HCT116 (cell line): ENCODE data around the gene CCDC40. TPM values are rescaled to one million over a fixed set of nuclear protein-coding genes. Genes with fewer than 3 reads are reported as not detected.

Experiments
- ATAC-seq: fragments of 200-7000 bp; cut with Tn5 transposase; 2 replicates; pipeline ENCODE4 v1.9.1; 2020; ENCODE audit warnings: mild to moderate bottlenecking, moderate library complexity
- BruUV-seq: library from RNA; stranded (reverse); fragments of 400-500 nt; replicated peaks from 2 replicates; lab custom pipeline; 2021; lab: Mats Ljungman, UMichigan
- CTCF ChIA-PET: fragments of 300-600 bp; sonication (Branson Sonifier 250); formaldehyde crosslinking; loops from one replicate; lab custom pipeline; 2021; ENCODE audit warnings: antibody characterized with exemption; lab: Charles Lee
- POLR2A ChIA-PET: fragments of 300-600, 350-600 bp; sonication (Branson Sonifier 250); formaldehyde crosslinking; loops from one replicate; lab custom pipeline; 2021; ENCODE audit warnings: antibody characterized with exemption; lab: Charles Lee
- RAD21 ChIA-PET, 2 experiments: fragments of 300-600 bp; sonication (Branson Sonifier 250); formaldehyde crosslinking; loops; one replicate each; lab custom pipeline; 2023; ENCODE audit warnings: low total read pairs in 2 of 2; ENCODE audit not compliant: uncharacterized antibody in 2 of 2, unreplicated experiment in 2 of 2, low non-redundant PET in 1 of 2; lab: Charles Lee
- DNase-seq: peaks from one replicate; pipeline ENCODE4 v3.0.0-alpha.2; 2010; ENCODE audit warnings: low read depth, low spot score
- H2AFZ ChIP-seq: fragments of 200-600 bp; shearing (Covaris generic), sonication (generic); 2 replicates; pipeline ENCODE4 v1.6.1; 2017; ENCODE audit warnings: low read depth, mixed run types, mixed read lengths, antibody characterized with exemption, low read length; ENCODE audit not compliant: poor library complexity, severe bottlenecking
- H3K27ac ChIP-seq: 2 replicates; pipeline ENCODE4 v1.5.1; 2012; ENCODE audit warnings: low read depth, low read length
- H3K27me3 ChIP-seq: fragments of 200-600 bp; sonication (generic); 2 replicates; pipeline ENCODE4 v1.6.1; 2016; ENCODE audit warnings: mixed run types, low read length, mixed read lengths; ENCODE audit not compliant: insufficient read depth
- H3K36me3 ChIP-seq, 2 experiments: fragments of 200-500 bp in 1 of 2; fragments of 200-600 bp in 1 of 2; sonication (Bioruptor generic) in 1 of 2; sonication (generic) in 1 of 2; 2 replicates each; pipeline versions ENCODE4 v1.5.1 to v1.6.1; 2014 to 2016; ENCODE audit warnings: low read length in 2 of 2, inconsistent platforms in 1 of 2, mixed read lengths in 1 of 2, mixed run types in 1 of 2; ENCODE audit not compliant: insufficient read depth in 2 of 2, control insufficient read depth in 1 of 2
- H3K4me1 ChIP-seq, 2 experiments: fragments of 200-600 bp in 1 of 2; sonication (generic) in 1 of 2; 2 replicates each; pipeline versions ENCODE4 v1.5.1 to v1.6.1; 2012 to 2017; ENCODE audit warnings: low read length in 2 of 2, inconsistent platforms in 1 of 2, mild to moderate bottlenecking in 1 of 2, mixed read lengths in 1 of 2, mixed run types in 1 of 2, moderate library complexity in 1 of 2; ENCODE audit not compliant: insufficient read depth in 2 of 2, control insufficient read depth in 1 of 2
- H3K4me2 ChIP-seq: fragments of 200-600 bp; sonication (generic); 2 replicates; pipeline ENCODE4 v1.6.1; 2017; ENCODE audit warnings: mixed run types, low read length, mixed read lengths
- H3K4me3 ChIP-seq, 2 experiments: fragments of 200-600 bp in 1 of 2; sonication (generic) in 1 of 2; replicated peaks in 1 of 2; 2 replicates each; pipeline ENCODE4 v1.5.1; 2011 to 2016; ENCODE audit warnings: low read length in 2 of 2, control low read depth in 1 of 2, low read depth in 1 of 2, mild to moderate bottlenecking in 1 of 2, mixed read lengths in 1 of 2, mixed run types in 1 of 2
- H3K79me2 ChIP-seq: fragments of 200-600 bp; sonication (generic); 2 replicates; pipeline ENCODE4 v1.6.1; 2017; ENCODE audit warnings: mild to moderate bottlenecking, mixed run types, low read length, moderate library complexity, mixed read lengths; ENCODE audit not compliant: insufficient read depth
- H3K9ac ChIP-seq: fragments of 200-600 bp; sonication (generic); 2 replicates; pipeline ENCODE4 v1.6.1; 2016; ENCODE audit warnings: low read length, mixed read lengths
- H3K9me2 ChIP-seq: fragments of 200-600 bp; sonication (generic), shearing (Covaris generic); 2 replicates; pipeline ENCODE4 v1.6.1; 2017; ENCODE audit warnings: mixed run types, mild to moderate bottlenecking, moderate library complexity; ENCODE audit not compliant: insufficient read depth
- H3K9me3 ChIP-seq, 2 experiments: fragments of 200-500 bp in 1 of 2; fragments of 200-600 bp in 1 of 2; sonication (Bioruptor generic) in 1 of 2; sonication (generic) in 1 of 2; 2 replicates each; pipeline ENCODE4 v1.6.1; 2014 to 2017; ENCODE audit warnings: low read length in 2 of 2, mixed read lengths in 2 of 2, inconsistent platforms in 1 of 2, low read depth in 1 of 2, mild to moderate bottlenecking in 1 of 2, mixed run types in 1 of 2, moderate library complexity in 1 of 2; ENCODE audit not compliant: control insufficient read depth in 1 of 2, insufficient read depth in 1 of 2
- H4K20me1 ChIP-seq: fragments of 200-600 bp; sonication (generic), shearing (Covaris generic); 2 replicates; pipeline ENCODE4 v1.6.1; 2017; ENCODE audit warnings: mixed run types, mild to moderate bottlenecking, moderate library complexity; ENCODE audit not compliant: insufficient read depth
- ATF3 ChIP-seq: IDR thresholded peaks from 2 replicates; pipeline ENCODE4 v1.6.1; 2012
- CBX3 ChIP-seq: IDR thresholded peaks from 2 replicates; pipeline ENCODE4 v1.6.1; 2012; ENCODE audit warnings: low read depth
- EGR1 ChIP-seq: IDR thresholded peaks from 2 replicates; pipeline ENCODE4 v1.6.1; 2012; ENCODE audit warnings: low read depth
- EZH2 ChIP-seq: fragments of 200-600 bp; sonication (generic); IDR thresholded peaks from 2 replicates; pipeline ENCODE4 v1.6.1; 2017; ENCODE audit warnings: antibody characterized with exemption, mixed run types
- EZH2phosphoT487 ChIP-seq: fragments of 200-600 bp; IDR thresholded peaks from 2 replicates; pipeline ENCODE4 v1.6.1; 2018; ENCODE audit warnings: antibody characterized with exemption, borderline replicate concordance
- MAX ChIP-seq: IDR thresholded peaks from 2 replicates; pipeline ENCODE4 v1.6.1; 2012
- POLR2A ChIP-seq: IDR thresholded peaks from 2 replicates; pipeline ENCODE4 v1.7.0; 2011; ENCODE audit warnings: borderline replicate concordance; ENCODE audit not compliant: insufficient read depth, insufficient read length; ENCODE audit errors: extremely low read depth
- POLR2AphosphoS5 ChIP-seq: IDR thresholded peaks from 2 replicates; pipeline ENCODE4 v1.6.1; 2011; ENCODE audit warnings: mild to moderate bottlenecking, low read depth, low read length, moderate library complexity
- RAD21 ChIP-seq: IDR thresholded peaks from 2 replicates; pipeline ENCODE4 v1.6.1; 2012; ENCODE audit warnings: low read depth, mild to moderate bottlenecking
- REST ChIP-seq: IDR thresholded peaks from 2 replicates; pipeline ENCODE4 v1.6.1; 2012; ENCODE audit warnings: low read depth
- SIN3A ChIP-seq: IDR thresholded peaks from 2 replicates; pipeline ENCODE4 v1.6.1; 2012; ENCODE audit warnings: low read depth
- SRF ChIP-seq: IDR thresholded peaks from 2 replicates; pipeline ENCODE4 v1.6.1; 2012; ENCODE audit warnings: low read depth
- TCF7L2 ChIP-seq: IDR thresholded peaks from 2 replicates; pipeline ENCODE4 v1.7.0; 2011; ENCODE audit warnings: borderline replicate concordance, inconsistent platforms; ENCODE audit not compliant: insufficient read depth, insufficient read length; ENCODE audit errors: extremely low read depth
- YY1 ChIP-seq: IDR thresholded peaks from 2 replicates; pipeline ENCODE4 v1.6.1; 2011; ENCODE audit warnings: low read length, low read depth, moderate library complexity, mild to moderate bottlenecking; ENCODE audit not compliant: insufficient replicate concordance; ENCODE audit errors: extremely low read depth
- ZFX ChIP-seq: fragments of 450-650 bp; IDR thresholded peaks from 2 replicates; pipeline ENCODE4 v1.6.1; 2017
- intact Hi-C: fragments of 100-400 bp; cut with micrococcal nuclease; formaldehyde crosslinking; loops from 2 replicates; pipeline ENCODE4 v1.10.0; 2022
- total RNA-seq: library from RNA; stranded (reverse); gene quantifications from one replicate; pipeline ENCODE4 v1.2.1, GENCODE V29; 2021; ENCODE audit not compliant: unreplicated experiment

Gene CCDC40
- total RNA-seq, 1 experiment from 2014 or later, result 10.3 TPM

- no peak for TF ChIP-seq EGR1
- no peak for TF ChIP-seq TCF7L2
- no peak for TF ChIP-seq EZH2phosphoT487
- TF ChIP-seq MAX, result no peak
- no peak for TF ChIP-seq RAD21
- no peak for TF ChIP-seq CBX3
- no peak for TF ChIP-seq POLR2A
Observed at GRCh38 chr17:80064696-80065095, 28.3 kb downstream of the CCDC40 start (continued).

- POLR2A ChIA-PET, result no interaction called here
- no peak overlapping the region for H3K4me2 ChIP-seq
Observed at GRCh38 chr17:80065478-80066170, 29.2 kb downstream of the CCDC40 start.

More at GRCh38 chr17:80065478-80066170, 29.2 kb downstream of the CCDC40 start:
- Histone ChIP-seq H3K9me3 (no peaks in the 10 kb centered on the region), H2AFZ (no peak overlapping the region), H3K27ac (no peak overlapping the region), H3K36me3 (no peaks in the 10 kb centered on the region), H3K4me1 (peaks cover 10 to 13% of the 10 kb centered on the region in 2 experiments), H3K9me2 (no peaks in the 10 kb centered on the region), H3K79me2 (no peaks in the 10 kb centered on the region), H3K4me3 (no peak overlapping the region), H4K20me1 (no peaks in the 10 kb centered on the region), H3K27me3 (no peaks in the 10 kb centered on the region), H3K9ac (no peak overlapping the region)
- no TSS peak for BruUV-seq
- intact Hi-C loops, result no loop called here
- RAD21 ChIA-PET, result no interaction called here
- ATAC-seq (no peak), DNase-seq (no peak)
- CTCF ChIA-PET, result no interaction called here
- no peak for TF ChIP-seq REST
- no peak for TF ChIP-seq POLR2AphosphoS5
- no peak for TF ChIP-seq EZH2phosphoT487
- no peak for TF ChIP-seq SIN3A
- no peak for TF ChIP-seq ATF3
- no peak for TF ChIP-seq YY1
- no peak for TF ChIP-seq EZH2
- TF ChIP-seq ZFX, result no peak
- no peak for TF ChIP-seq MAX
- no peak for TF ChIP-seq SRF
